HEK293 (cell line): ENCODE results near the gene ADAMTSL2.

Experiments
- HOXA7 ChIP-seq: sonication (generic); formaldehyde crosslinking; IDR thresholded peaks from 2 replicates; pipeline ENCODE4 v1.8.1; 2022; ENCODE audit warnings: missing genetic modification reagents, borderline replicate concordance
- KLF1 ChIP-seq: fragments of 450-650 bp; formaldehyde crosslinking; IDR thresholded peaks from 2 replicates; pipeline ENCODE4 v1.5.1; 2016; ENCODE audit warnings: missing biosample characterization, missing genetic modification characterization
- ZBTB17 ChIP-seq: fragments of 450-650 bp; formaldehyde crosslinking; IDR thresholded peaks from 2 replicates; pipeline ENCODE4 v1.5.1; 2016; ENCODE audit warnings: missing biosample characterization, missing genetic modification characterization
- ZBTB21 ChIP-seq: fragments of 450-650 bp; formaldehyde crosslinking; IDR thresholded peaks from 2 replicates; pipeline ENCODE4 v1.5.1; 2017; ENCODE audit warnings: missing biosample characterization, missing genetic modification characterization
- ZNF274 ChIP-seq, 2 experiments: fragments of 200-500 bp in 1 of 2; fragments of 450-650 bp in 1 of 2; sonication (Bioruptor generic) in 1 of 2; formaldehyde crosslinking in 1 of 2; IDR thresholded peaks; 2 replicates each; pipeline versions ENCODE4 v1.5.1 to v1.6.1; 2014 to 2016; ENCODE audit warnings: borderline replicate concordance in 1 of 2, inconsistent platforms in 1 of 2, low read length in 1 of 2, missing biosample characterization in 1 of 2, missing genetic modification characterization in 1 of 2
- ZNF350 ChIP-seq: fragments of 450-650 bp; formaldehyde crosslinking; IDR thresholded peaks from 2 replicates; pipeline ENCODE4 v1.5.0; 2017; ENCODE audit warnings: missing biosample characterization, mild to moderate bottlenecking, missing genetic modification characterization
- ZNF529 ChIP-seq: fragments of 450-650 bp; formaldehyde crosslinking; IDR thresholded peaks from 2 replicates; pipeline ENCODE4 v1.5.1; 2017; ENCODE audit warnings: missing genetic modification characterization, missing biosample characterization; ENCODE audit not compliant: insufficient replicate concordance
- ZNF549 ChIP-seq: fragments of 450-650 bp; IDR thresholded peaks from 2 replicates; pipeline ENCODE4 v1.5.1; 2018; ENCODE audit warnings: missing biosample characterization, missing genetic modification characterization, mild to moderate bottlenecking, inconsistent platforms, moderate library complexity
- ZNF560 ChIP-seq: fragments of 450-650 bp; formaldehyde crosslinking; IDR thresholded peaks from 2 replicates; pipeline ENCODE4 v1.5.1; 2017; ENCODE audit warnings: missing biosample characterization, missing genetic modification characterization, borderline replicate concordance
- ZNF623 ChIP-seq: fragments of 450-650 bp; formaldehyde crosslinking; IDR thresholded peaks from 2 replicates; pipeline ENCODE4 v1.5.1; 2016; ENCODE audit warnings: missing biosample characterization, missing genetic modification characterization
- TF ChIP-seq, protein P1 (sequence below): fragments of 450-650 bp; formaldehyde crosslinking; IDR thresholded peaks from 2 replicates; pipeline ENCODE4 v1.5.1; 2016; ENCODE audit warnings: missing biosample characterization, missing genetic modification characterization
- TF ChIP-seq, protein P2 (sequence below): fragments of 450-650 bp; formaldehyde crosslinking; IDR thresholded peaks from 2 replicates; pipeline ENCODE4 v1.5.1; 2016; ENCODE audit warnings: missing biosample characterization, missing genetic modification characterization, low read depth
- TF ChIP-seq, protein P3 (sequence below): fragments of 450-650 bp; formaldehyde crosslinking; IDR thresholded peaks from 2 replicates; pipeline ENCODE4 v1.5.1; 2017; ENCODE audit warnings: missing biosample characterization, missing genetic modification characterization
- TF ChIP-seq, protein P4 (sequence below): fragments of 450-650 bp; formaldehyde crosslinking; IDR thresholded peaks from 2 replicates; pipeline ENCODE4 v1.5.1; 2017; ENCODE audit warnings: missing biosample characterization, mild to moderate bottlenecking, missing genetic modification characterization, moderate library complexity

DNA sequence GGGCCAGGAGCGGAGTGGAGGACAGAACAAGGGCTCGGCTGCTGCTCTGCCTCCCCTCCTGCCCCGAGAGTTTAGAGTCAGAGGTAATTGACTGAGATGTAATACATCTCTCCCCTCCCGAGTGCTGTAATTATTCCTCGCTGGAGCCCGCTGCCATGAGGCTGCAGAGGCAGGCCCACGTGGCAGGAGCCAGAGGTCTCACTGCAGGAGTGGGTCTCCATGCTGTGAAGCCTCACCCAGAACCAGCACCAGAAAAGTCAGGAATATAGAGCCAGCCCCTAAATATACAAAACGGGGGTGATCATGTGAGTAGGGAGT, 72.2 kb downstream of the ADAMTSL2 start:
- TF ChIP-seq ZNF560 (tag by site-specific recombination) (no peak), KLF1 (no peak), ZNF623 (tag by site-specific recombination) (no peak), ZNF549 (tag by site-specific recombination) (no peak), HOXA7 (CRISPR knock-in tag) (no peak), ZNF350 (tag by site-specific recombination) (no peak), ZBTB17 (tag by site-specific recombination) (no peak), ZNF274 (IDR thresholded peaks at IDR 0.05; ENCODE audit: low read length) (no peak), ZNF274 (tag by site-specific recombination; IDR thresholded peaks at IDR 0.05; ENCODE audit: borderline replicate concordance) (no peak), ZBTB21 (tag by site-specific recombination) (no peak), ZNF529 (no peak)
- TF ChIP-seq, protein P1, sequence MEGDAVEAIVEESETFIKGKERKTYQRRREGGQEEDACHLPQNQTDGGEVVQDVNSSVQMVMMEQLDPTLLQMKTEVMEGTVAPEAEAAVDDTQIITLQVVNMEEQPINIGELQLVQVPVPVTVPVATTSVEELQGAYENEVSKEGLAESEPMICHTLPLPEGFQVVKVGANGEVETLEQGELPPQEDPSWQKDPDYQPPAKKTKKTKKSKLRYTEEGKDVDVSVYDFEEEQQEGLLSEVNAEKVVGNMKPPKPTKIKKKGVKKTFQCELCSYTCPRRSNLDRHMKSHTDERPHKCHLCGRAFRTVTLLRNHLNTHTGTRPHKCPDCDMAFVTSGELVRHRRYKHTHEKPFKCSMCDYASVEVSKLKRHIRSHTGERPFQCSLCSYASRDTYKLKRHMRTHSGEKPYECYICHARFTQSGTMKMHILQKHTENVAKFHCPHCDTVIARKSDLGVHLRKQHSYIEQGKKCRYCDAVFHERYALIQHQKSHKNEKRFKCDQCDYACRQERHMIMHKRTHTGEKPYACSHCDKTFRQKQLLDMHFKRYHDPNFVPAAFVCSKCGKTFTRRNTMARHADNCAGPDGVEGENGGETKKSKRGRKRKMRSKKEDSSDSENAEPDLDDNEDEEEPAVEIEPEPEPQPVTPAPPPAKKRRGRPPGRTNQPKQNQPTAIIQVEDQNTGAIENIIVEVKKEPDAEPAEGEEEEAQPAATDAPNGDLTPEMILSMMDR (tag by site-specific recombination) = no peak
- TF ChIP-seq, protein P2, sequence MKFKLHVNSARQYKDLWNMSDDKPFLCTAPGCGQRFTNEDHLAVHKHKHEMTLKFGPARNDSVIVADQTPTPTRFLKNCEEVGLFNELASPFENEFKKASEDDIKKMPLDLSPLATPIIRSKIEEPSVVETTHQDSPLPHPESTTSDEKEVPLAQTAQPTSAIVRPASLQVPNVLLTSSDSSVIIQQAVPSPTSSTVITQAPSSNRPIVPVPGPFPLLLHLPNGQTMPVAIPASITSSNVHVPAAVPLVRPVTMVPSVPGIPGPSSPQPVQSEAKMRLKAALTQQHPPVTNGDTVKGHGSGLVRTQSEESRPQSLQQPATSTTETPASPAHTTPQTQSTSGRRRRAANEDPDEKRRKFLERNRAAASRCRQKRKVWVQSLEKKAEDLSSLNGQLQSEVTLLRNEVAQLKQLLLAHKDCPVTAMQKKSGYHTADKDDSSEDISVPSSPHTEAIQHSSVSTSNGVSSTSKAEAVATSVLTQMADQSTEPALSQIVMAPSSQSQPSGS (tag by site-specific recombination) = no peak
- TF ChIP-seq, protein P3, sequence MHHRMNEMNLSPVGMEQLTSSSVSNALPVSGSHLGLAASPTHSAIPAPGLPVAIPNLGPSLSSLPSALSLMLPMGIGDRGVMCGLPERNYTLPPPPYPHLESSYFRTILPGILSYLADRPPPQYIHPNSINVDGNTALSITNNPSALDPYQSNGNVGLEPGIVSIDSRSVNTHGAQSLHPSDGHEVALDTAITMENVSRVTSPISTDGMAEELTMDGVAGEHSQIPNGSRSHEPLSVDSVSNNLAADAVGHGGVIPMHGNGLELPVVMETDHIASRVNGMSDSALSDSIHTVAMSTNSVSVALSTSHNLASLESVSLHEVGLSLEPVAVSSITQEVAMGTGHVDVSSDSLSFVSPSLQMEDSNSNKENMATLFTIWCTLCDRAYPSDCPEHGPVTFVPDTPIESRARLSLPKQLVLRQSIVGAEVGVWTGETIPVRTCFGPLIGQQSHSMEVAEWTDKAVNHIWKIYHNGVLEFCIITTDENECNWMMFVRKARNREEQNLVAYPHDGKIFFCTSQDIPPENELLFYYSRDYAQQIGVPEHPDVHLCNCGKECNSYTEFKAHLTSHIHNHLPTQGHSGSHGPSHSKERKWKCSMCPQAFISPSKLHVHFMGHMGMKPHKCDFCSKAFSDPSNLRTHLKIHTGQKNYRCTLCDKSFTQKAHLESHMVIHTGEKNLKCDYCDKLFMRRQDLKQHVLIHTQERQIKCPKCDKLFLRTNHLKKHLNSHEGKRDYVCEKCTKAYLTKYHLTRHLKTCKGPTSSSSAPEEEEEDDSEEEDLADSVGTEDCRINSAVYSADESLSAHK (tag by site-specific recombination) = no peak
- TF ChIP-seq, protein P4, sequence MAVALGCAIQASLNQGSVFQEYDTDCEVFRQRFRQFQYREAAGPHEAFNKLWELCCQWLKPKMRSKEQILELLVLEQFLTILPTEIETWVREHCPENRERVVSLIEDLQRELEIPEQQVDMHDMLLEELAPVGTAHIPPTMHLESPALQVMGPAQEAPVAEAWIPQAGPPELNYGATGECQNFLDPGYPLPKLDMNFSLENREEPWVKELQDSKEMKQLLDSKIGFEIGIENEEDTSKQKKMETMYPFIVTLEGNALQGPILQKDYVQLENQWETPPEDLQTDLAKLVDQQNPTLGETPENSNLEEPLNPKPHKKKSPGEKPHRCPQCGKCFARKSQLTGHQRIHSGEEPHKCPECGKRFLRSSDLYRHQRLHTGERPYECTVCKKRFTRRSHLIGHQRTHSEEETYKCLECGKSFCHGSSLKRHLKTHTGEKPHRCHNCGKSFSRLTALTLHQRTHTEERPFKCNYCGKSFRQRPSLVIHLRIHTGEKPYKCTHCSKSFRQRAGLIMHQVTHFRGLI (tag by site-specific recombination) = no peak
